K562 (cell line): Measurements from ENCODE around the gene ZNF71. TPM values are rescaled to one million over a fixed set of nuclear protein-coding genes. Genes with fewer than 3 reads are reported as not detected.

Source experiments
- ATAC-seq: fragments of 200-7000 bp; cut with Tn5 transposase; 3 replicates; pipeline ENCODE4 v1.9.1; 2020; ENCODE audit warnings: moderate library complexity
- BruUV-seq: library from RNA; stranded (reverse); fragments of 400-500 nt; replicated peaks from 2 replicates; lab custom pipeline; 2021; lab: Mats Ljungman, UMichigan
- CTCF ChIA-PET: fragments of 300-600 bp; formaldehyde crosslinking; extraction: SDS; loops from one replicate; lab custom pipeline; 2021; ENCODE audit warnings: low intra/inter-chr PET ratio; lab: Yijun Ruan, JAX
- POLR2A ChIA-PET: fragments of 300-600, 350-650 bp; sonication (Branson Sonifier 250); formaldehyde crosslinking; extraction: SDS; loops from one replicate; lab custom pipeline; 2021; ENCODE audit warnings: antibody characterized with exemption, inconsistent platforms; lab: Yijun Ruan, JAX
- DNase-seq, 4 experiments: peaks; one replicate each; pipeline versions ENCODE4 v3.0.0 to v3.0.0-alpha.2; 2011 to 2018; ENCODE audit warnings: low spot score in 3 of 4, mixed read lengths in 3 of 4; ENCODE audit errors: extremely low read depth in 1 of 4
- FAIRE-seq: peaks from 2 replicates; lab custom pipeline; 2011; peaks lifted over from hg19 to GRCh38; lab: Jason Lieb, UNC
- H2AFZ ChIP-seq: 2 replicates; pipeline ENCODE4 v1.6.0; 2011; ENCODE audit warnings: low read depth, low read length, control low read depth, inconsistent platforms
- H3K27ac ChIP-seq: fragments of 200-600 bp; 3 replicates; pipeline ENCODE4 v1.8.0; 2011; ENCODE audit warnings: low read depth, mild to moderate bottlenecking, control low read depth, inconsistent platforms, low read length, moderate library complexity, mixed read lengths; ENCODE audit errors: extremely low read depth
- H3K27me3 ChIP-seq, 2 experiments: fragments of 300-600 bp in 1 of 2; 2 replicates in 1 of 2; 3 replicates in 1 of 2; pipeline versions ENCODE4 v1.6.0 to v1.8.0; 2011; ENCODE audit warnings: inconsistent platforms in 2 of 2, low read length in 2 of 2, mild to moderate bottlenecking in 1 of 2, mixed read lengths in 1 of 2, moderate library complexity in 1 of 2; ENCODE audit not compliant: control insufficient read depth in 2 of 2, insufficient read depth in 2 of 2
- H3K36me3 ChIP-seq: fragments of 300-600 bp; 3 replicates; pipeline ENCODE4 v1.8.0; 2011; ENCODE audit warnings: mild to moderate bottlenecking, low read length, inconsistent platforms; ENCODE audit not compliant: control insufficient read depth, insufficient read depth
- H3K4me1 ChIP-seq, 2 experiments: fragments of 200-600 bp in 1 of 2; replicated peaks in 1 of 2; 2 replicates in 1 of 2; 3 replicates in 1 of 2; pipeline versions ENCODE4 v1.5.1 to v1.8.0; 2011; ENCODE audit warnings: inconsistent platforms in 2 of 2, low read length in 2 of 2, mild to moderate bottlenecking in 1 of 2, mixed read lengths in 1 of 2, moderate library complexity in 1 of 2; ENCODE audit not compliant: control insufficient read depth in 2 of 2, insufficient read depth in 2 of 2
- H3K4me2 ChIP-seq: 2 replicates; pipeline ENCODE4 v1.6.1; 2011; ENCODE audit warnings: low read length, control low read depth, inconsistent platforms, mixed read lengths; ENCODE audit not compliant: insufficient read depth
- H3K4me3 ChIP-seq: fragments of 200-600 bp; sonication (generic), shearing (Covaris generic); 2 replicates; pipeline ENCODE4 v1.5.1; 2016; ENCODE audit warnings: control low read depth, inconsistent platforms
- H3K79me2 ChIP-seq: fragments of 200-600 bp; 3 replicates; pipeline ENCODE4 v1.8.0; 2011; ENCODE audit warnings: low read length, inconsistent platforms; ENCODE audit not compliant: control insufficient read depth, insufficient read depth
- H3K9ac ChIP-seq, 2 experiments: 2 replicates each; pipeline versions ENCODE4 v1.6.0 to v1.6.1; 2011; ENCODE audit warnings: low read depth in 2 of 2, low read length in 2 of 2, control low read depth in 1 of 2, inconsistent platforms in 1 of 2, mild to moderate bottlenecking in 1 of 2, mixed read lengths in 1 of 2; ENCODE audit not compliant: insufficient read depth in 1 of 2
- H3K9me1 ChIP-seq: one replicate; pipeline ENCODE4 v1.6.0; 2011; ENCODE audit warnings: inconsistent platforms, mild to moderate bottlenecking, low read length, moderate library complexity; ENCODE audit not compliant: control insufficient read depth, insufficient read depth
- H3K9me3 ChIP-seq: replicated peaks from 2 replicates; pipeline ENCODE4 v1.5.1; 2011; ENCODE audit warnings: low read depth, low read length, inconsistent platforms; ENCODE audit not compliant: control insufficient read depth, insufficient read depth
- H4K20me1 ChIP-seq: replicated peaks from 2 replicates; pipeline ENCODE4 v1.6.1; 2011; ENCODE audit warnings: low read length, inconsistent platforms, mixed read lengths; ENCODE audit not compliant: control insufficient read depth, insufficient read depth
- EP400 ChIP-seq: fragments of 450-650 bp; IDR thresholded peaks from 2 replicates; pipeline ENCODE4 v1.6.1; 2017; ENCODE audit warnings: antibody characterized with exemption, mild to moderate bottlenecking, moderate library complexity
- HLTF ChIP-seq: fragments of 450-650 bp; IDR thresholded peaks from 2 replicates; pipeline ENCODE4 v1.6.1; 2016
- KAT8 ChIP-seq: fragments of 450-650 bp; IDR thresholded peaks from 2 replicates; pipeline ENCODE4 v1.6.1; 2016; ENCODE audit warnings: low read depth, mild to moderate bottlenecking
- LARP7 ChIP-seq: fragments of 450-650 bp; IDR thresholded peaks from 2 replicates; pipeline ENCODE4 v1.6.1; 2016
- RAD21 ChIP-seq, 2 experiments: fragments of 250-450 bp in 1 of 2; fragments of 450-650 bp in 1 of 2; sonication (Bioruptor Pico) in 1 of 2; formaldehyde crosslinking in 1 of 2; IDR thresholded peaks in 1 of 2; conservative IDR thresholded peaks in 1 of 2; 2 replicates each; pipeline versions ENCODE4 v1.4.0 to v1.8.0; 2020 to 2022; ENCODE audit warnings: mild to moderate bottlenecking in 2 of 2, moderate library complexity in 1 of 2
- RUNX1 ChIP-seq: sonication (generic); IDR thresholded peaks from 2 replicates; pipeline ENCODE4 v1.6.1; 2016; ENCODE audit warnings: antibody characterized with exemption, low read depth
- TBP ChIP-seq: optimal IDR thresholded peaks from 2 replicates; pipeline ENCODE3; 2011; ENCODE audit warnings: low read depth, low read length, improper control_type of control experiment
- ZEB2 ChIP-seq: fragments of 450-650 bp; IDR thresholded peaks from 2 replicates; pipeline ENCODE4 v1.6.1; 2016
- ZNF212 ChIP-seq: fragments of 450-650 bp; formaldehyde crosslinking; IDR thresholded peaks from 2 replicates; pipeline ENCODE4 v1.4.0; 2020; ENCODE audit warnings: mild to moderate bottlenecking
- WGBS: fragments of 100-300 bp; shearing (Covaris generic); methylation state at CpG from one replicate; pipeline ENCODE4 v1.1.6; 2016; ENCODE audit warnings: low coverage, mixed read lengths; ENCODE audit not compliant: insufficient coverage; ENCODE audit errors: missing lambda C conversion rate; 5-methylcytosine and 5-hydroxymethylcytosine counted together
- in situ Hi-C: fragments of 300-500 bp; cut with MboI; formaldehyde crosslinking; loops from 4 replicates; pipeline ENCODE4 v1.15.0; 2018; ENCODE audit warnings: inconsistent platforms, mixed read lengths
- intact Hi-C: fragments of 100-400 bp; cut with micrococcal nuclease; formaldehyde crosslinking; loops from 2 replicates; pipeline ENCODE4 v1.14.2; 2022
- polyA plus RNA-seq, 8 experiments: library from polyadenylated mRNA; depleted of rRNA in 4 of 8; stranded (reverse) in 5 of 8; unstranded in 3 of 8; fragments of >200 nt; fragmentation: Nextera tagmentation in 2 of 8; fragmentation: Illumina TruSeq in 1 of 8; extraction: Ambion mirVana in 2 of 8; extraction: Trizol in 1 of 8; gene quantifications; 2 replicates each; pipeline versions ENCODE4 v1.2.1 to v1.2.3, GENCODE V29; 2011 to 2014; ENCODE audit warnings: inconsistent platforms in 1 of 8, missing spikeins in 1 of 8
- total RNA-seq, 7 experiments: library from RNA; depleted of rRNA in 6 of 7; stranded (reverse); fragments of >200 nt in 6 of 7; fragmentation: Illumina TruSeq in 2 of 7; extraction: Trizol in 2 of 7; gene quantifications; 2 replicates each; pipeline versions ENCODE4 v1.2.1 to v1.2.3, GENCODE V29; 2011 to 2021; ENCODE audit warnings: low replicate concordance in 1 of 7
- TF ChIP-seq, protein P1 (sequence below): fragments of 450-650 bp; formaldehyde crosslinking; conservative IDR thresholded peaks from 2 replicates; pipeline ENCODE4 v1.4.0; 2022; ENCODE audit warnings: mild to moderate bottlenecking, missing genetic modification characterization
- TF ChIP-seq, protein P2 (sequence below), 3 experiments: fragments of 200-800 bp in 1 of 3; sonication (Bioruptor generic) in 1 of 3; sonication (generic) in 1 of 3; formaldehyde crosslinking in 1 of 3; IDR thresholded peaks; 2 replicates each; pipeline versions ENCODE4 v1.6.1 to v1.8.0; 2016 to 2022; ENCODE audit warnings: mild to moderate bottlenecking in 2 of 3, missing compliant biosample characterization in 2 of 3, missing genetic modification characterization in 2 of 3, missing genetic modification reagents in 1 of 3
- TF ChIP-seq, protein P3 (sequence below): sonication (generic); formaldehyde crosslinking; IDR thresholded peaks from 2 replicates; pipeline ENCODE4 v1.8.1; 2023; ENCODE audit warnings: mild to moderate bottlenecking, missing genetic modification reagents
- TF ChIP-seq, protein P4 (sequence below): fragments of 200-800 bp; sonication (Bioruptor generic); IDR thresholded peaks from 2 replicates; pipeline ENCODE4 v1.6.1; 2016; ENCODE audit warnings: missing genetic modification characterization, missing compliant biosample characterization

ZNF71 gene
- total and polyA plus RNA-seq, 9 of the 15 experiments (the other 6 are each of a cell fraction or from before 2014, with no cell fraction given), result 0.04 to 0.13 (median 0.06) TPM; not detected in 4

DNA sequence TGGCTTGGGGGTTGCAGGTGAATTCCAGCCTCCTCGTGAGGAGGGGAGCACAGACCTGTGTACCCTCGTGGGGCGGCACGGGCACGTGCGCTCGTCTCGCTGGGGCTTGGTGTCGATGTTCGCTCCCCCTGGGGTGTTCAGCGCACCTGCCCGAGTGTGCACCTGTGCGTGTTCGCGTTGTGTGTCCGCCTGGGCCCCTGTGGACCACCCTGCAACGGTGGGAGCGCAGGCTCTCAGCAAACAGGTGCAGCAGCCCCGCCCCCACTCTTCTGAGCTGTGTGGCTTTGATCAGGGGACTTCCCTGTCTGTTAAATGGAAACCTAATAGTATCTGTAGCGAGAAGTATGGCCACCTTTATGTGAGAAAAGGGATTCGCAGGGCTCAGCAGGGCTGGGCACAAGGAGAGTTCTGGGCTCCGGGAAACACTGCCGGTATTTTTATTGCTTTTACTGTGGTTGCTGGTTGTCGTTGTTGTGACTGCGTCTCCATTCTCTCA lies 48.4 kb downstream of the ZNF71 start:
- H3K4me1 ChIP-seq, result no peaks in the 10 kb centered on the region
- no peak for FAIRE-seq
- no peaks in the 10 kb centered on the region for H3K9me3 ChIP-seq
- no peak overlapping the region for H3K9ac ChIP-seq
- no peaks in the 10 kb centered on the region for H3K36me3 ChIP-seq
- H3K4me3 ChIP-seq, result no peak overlapping the region
- BruUV-seq, result no TSS peak
- H4K20me1 ChIP-seq, result no peaks in the 10 kb centered on the region
- no peak for DNase-seq
- in situ Hi-C loops (no loop called here), intact Hi-C loops (no loop called here)
- ChIA-PET POLR2A (no interaction called here), CTCF (no interaction called here)
- WGBS, result 3% methylated on average over 22 of the region's 25 CpGs
- no peaks in the 10 kb centered on the region for H3K27me3 ChIP-seq
- no peak overlapping the region for H3K4me2 ChIP-seq
- H3K79me2 ChIP-seq, result no peaks in the 10 kb centered on the region
- no peak for ATAC-seq
- H2AFZ ChIP-seq, result no peak overlapping the region
- no peak overlapping the region for H3K27ac ChIP-seq
- H3K9me1 ChIP-seq, result no peaks in the 10 kb centered on the region
- TF ChIP-seq, protein P1, sequence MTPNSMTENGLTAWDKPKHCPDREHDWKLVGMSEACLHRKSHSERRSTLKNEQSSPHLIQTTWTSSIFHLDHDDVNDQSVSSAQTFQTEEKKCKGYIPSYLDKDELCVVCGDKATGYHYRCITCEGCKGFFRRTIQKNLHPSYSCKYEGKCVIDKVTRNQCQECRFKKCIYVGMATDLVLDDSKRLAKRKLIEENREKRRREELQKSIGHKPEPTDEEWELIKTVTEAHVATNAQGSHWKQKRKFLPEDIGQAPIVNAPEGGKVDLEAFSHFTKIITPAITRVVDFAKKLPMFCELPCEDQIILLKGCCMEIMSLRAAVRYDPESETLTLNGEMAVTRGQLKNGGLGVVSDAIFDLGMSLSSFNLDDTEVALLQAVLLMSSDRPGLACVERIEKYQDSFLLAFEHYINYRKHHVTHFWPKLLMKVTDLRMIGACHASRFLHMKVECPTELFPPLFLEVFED (CRISPR knock-in tag), result no peak
- TF ChIP-seq RUNX1 (no peak), KAT8 (no peak), ZEB2 (no peak), ZNF212 (CRISPR knock-in tag) (no peak), TBP (no peak), LARP7 (no peak), EP400 (no peak), RAD21 (CRISPR knock-in tag; conservative IDR thresholded peaks at IDR 0.05 in 1 of 2, IDR thresholded peaks at IDR 0.05 in 1 of 2) (no peak), HLTF (no peak)
- TF ChIP-seq, protein P2, sequence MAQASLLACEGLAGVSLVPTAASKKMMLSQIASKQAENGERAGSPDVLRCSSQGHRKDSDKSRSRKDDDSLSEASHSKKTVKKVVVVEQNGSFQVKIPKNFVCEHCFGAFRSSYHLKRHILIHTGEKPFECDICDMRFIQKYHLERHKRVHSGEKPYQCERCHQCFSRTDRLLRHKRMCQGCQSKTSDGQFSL (CRISPR knock-in tag; IDR thresholded peaks at IDR 0.05), result no peak
- TF ChIP-seq, protein P2 (tag; IDR thresholded peaks at IDR 0.05), result no peak
- TF ChIP-seq, protein P3, sequence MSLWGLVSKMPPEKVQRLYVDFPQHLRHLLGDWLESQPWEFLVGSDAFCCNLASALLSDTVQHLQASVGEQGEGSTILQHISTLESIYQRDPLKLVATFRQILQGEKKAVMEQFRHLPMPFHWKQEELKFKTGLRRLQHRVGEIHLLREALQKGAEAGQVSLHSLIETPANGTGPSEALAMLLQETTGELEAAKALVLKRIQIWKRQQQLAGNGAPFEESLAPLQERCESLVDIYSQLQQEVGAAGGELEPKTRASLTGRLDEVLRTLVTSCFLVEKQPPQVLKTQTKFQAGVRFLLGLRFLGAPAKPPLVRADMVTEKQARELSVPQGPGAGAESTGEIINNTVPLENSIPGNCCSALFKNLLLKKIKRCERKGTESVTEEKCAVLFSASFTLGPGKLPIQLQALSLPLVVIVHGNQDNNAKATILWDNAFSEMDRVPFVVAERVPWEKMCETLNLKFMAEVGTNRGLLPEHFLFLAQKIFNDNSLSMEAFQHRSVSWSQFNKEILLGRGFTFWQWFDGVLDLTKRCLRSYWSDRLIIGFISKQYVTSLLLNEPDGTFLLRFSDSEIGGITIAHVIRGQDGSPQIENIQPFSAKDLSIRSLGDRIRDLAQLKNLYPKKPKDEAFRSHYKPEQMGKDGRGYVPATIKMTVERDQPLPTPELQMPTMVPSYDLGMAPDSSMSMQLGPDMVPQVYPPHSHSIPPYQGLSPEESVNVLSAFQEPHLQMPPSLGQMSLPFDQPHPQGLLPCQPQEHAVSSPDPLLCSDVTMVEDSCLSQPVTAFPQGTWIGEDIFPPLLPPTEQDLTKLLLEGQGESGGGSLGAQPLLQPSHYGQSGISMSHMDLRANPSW (CRISPR knock-in tag), result no peak
- TF ChIP-seq, protein P4, sequence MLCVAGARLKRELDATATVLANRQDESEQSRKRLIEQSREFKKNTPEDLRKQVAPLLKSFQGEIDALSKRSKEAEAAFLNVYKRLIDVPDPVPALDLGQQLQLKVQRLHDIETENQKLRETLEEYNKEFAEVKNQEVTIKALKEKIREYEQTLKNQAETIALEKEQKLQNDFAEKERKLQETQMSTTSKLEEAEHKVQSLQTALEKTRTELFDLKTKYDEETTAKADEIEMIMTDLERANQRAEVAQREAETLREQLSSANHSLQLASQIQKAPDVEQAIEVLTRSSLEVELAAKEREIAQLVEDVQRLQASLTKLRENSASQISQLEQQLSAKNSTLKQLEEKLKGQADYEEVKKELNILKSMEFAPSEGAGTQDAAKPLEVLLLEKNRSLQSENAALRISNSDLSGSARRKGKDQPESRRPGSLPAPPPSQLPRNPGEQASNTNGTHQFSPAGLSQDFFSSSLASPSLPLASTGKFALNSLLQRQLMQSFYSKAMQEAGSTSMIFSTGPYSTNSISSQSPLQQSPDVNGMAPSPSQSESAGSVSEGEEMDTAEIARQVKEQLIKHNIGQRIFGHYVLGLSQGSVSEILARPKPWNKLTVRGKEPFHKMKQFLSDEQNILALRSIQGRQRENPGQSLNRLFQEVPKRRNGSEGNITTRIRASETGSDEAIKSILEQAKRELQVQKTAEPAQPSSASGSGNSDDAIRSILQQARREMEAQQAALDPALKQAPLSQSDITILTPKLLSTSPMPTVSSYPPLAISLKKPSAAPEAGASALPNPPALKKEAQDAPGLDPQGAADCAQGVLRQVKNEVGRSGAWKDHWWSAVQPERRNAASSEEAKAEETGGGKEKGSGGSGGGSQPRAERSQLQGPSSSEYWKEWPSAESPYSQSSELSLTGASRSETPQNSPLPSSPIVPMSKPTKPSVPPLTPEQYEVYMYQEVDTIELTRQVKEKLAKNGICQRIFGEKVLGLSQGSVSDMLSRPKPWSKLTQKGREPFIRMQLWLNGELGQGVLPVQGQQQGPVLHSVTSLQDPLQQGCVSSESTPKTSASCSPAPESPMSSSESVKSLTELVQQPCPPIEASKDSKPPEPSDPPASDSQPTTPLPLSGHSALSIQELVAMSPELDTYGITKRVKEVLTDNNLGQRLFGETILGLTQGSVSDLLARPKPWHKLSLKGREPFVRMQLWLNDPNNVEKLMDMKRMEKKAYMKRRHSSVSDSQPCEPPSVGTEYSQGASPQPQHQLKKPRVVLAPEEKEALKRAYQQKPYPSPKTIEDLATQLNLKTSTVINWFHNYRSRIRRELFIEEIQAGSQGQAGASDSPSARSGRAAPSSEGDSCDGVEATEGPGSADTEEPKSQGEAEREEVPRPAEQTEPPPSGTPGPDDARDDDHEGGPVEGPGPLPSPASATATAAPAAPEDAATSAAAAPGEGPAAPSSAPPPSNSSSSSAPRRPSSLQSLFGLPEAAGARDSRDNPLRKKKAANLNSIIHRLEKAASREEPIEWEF (CRISPR knock-in tag), result no peak
